ENCODE data around the gene ZGPAT. TPM values are rescaled to one million over a fixed set of nuclear protein-coding genes. Genes with fewer than 3 reads are reported as not detected.
A peak's percentile ranks its signal among the peaks of the same experiment; 100 is the strongest.

The ZGPAT gene
- total and polyA plus RNA-seq, 9 of the 15 experiments (the other 6 are each of a cell fraction or from before 2014, with no cell fraction given): 0.14 to 26.6 (median 7.4) TPM

- no peak for TF ChIP-seq RUNX1 (IDR thresholded peaks at IDR 0.05; ENCODE audit: low read depth)
- no peak for TF ChIP-seq ZNF316 (IDR thresholded peaks at IDR 0.05)
- TF ChIP-seq GATAD2B (IDR thresholded peaks at IDR 0.05; ENCODE audit: borderline replicate concordance): no peak
- TF ChIP-seq PCBP2 (IDR thresholded peaks at IDR 0.05; ENCODE audit: low read depth, low read length, poor library complexity, severe bottlenecking): no peak
- TF ChIP-seq, protein P1, sequence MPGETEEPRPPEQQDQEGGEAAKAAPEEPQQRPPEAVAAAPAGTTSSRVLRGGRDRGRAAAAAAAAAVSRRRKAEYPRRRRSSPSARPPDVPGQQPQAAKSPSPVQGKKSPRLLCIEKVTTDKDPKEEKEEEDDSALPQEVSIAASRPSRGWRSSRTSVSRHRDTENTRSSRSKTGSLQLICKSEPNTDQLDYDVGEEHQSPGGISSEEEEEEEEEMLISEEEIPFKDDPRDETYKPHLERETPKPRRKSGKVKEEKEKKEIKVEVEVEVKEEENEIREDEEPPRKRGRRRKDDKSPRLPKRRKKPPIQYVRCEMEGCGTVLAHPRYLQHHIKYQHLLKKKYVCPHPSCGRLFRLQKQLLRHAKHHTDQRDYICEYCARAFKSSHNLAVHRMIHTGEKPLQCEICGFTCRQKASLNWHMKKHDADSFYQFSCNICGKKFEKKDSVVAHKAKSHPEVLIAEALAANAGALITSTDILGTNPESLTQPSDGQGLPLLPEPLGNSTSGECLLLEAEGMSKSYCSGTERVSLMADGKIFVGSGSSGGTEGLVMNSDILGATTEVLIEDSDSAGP (CRISPR knock-in tag; IDR thresholded peaks at IDR 0.05): no peak
- no peak for TF ChIP-seq RHOXF2B (CRISPR knock-in tag; conservative IDR thresholded peaks at IDR 0.05)
- no peak for TF ChIP-seq PKNOX1 (IDR thresholded peaks at IDR 0.05)
Observed at GRCh38 chr20:63678071-63678470, 29.8 kb upstream of the ZGPAT start (continued).

- 83% methylated on average over 25 of the region's 38 CpGs for WGBS (ENCODE audit: insufficient coverage, low coverage, missing lambda C conversion rate)
- ChIA-PET CTCF (ENCODE audit: low intra/inter-chr PET ratio) (no interaction called here), POLR2A (interaction anchor here (0.6 kb wide), 1 partner anchor 576 kb away, joined by 4 read pairs; no protein-coding TSS in a partner anchor)
- H3K9me3 ChIP-seq (replicated peaks; ENCODE audit: control insufficient read depth, insufficient read depth, low read depth, low read length): no peaks in the 10 kb centered on the region
- H3K4me2 ChIP-seq (ENCODE audit: insufficient read depth, low read length): no peak overlapping the region
- H3K4me1 ChIP-seq (replicated peaks in 1 of 2; ENCODE audit: control insufficient read depth in 2 of 2, insufficient read depth in 2 of 2, low read length in 2 of 2): peaks cover 0 to 31% of the 10 kb centered on the region in 2 experiments; a peak in 2 of 5 replicates
- H4K20me1 ChIP-seq (replicated peaks; ENCODE audit: control insufficient read depth, insufficient read depth, low read length): no peaks in the 10 kb centered on the region
- in situ Hi-C loops (cut with MboI) (no loop called here), intact Hi-C loops (cut with micrococcal nuclease) (no loop called here)
- H3K9ac ChIP-seq (ENCODE audit: insufficient read depth in 1 of 2, low read depth in 2 of 2, low read length in 2 of 2): peak overlapping the region in 1 of 2 experiments; percentile 35; a peak in 1 of 4 replicates
- H3K9me1 ChIP-seq (ENCODE audit: control insufficient read depth, insufficient read depth, low read length): no peaks in the 10 kb centered on the region
- ATAC-seq (no peak), FAIRE-seq (no peak), DNase-seq (ENCODE audit: extremely low read depth in 1 of 4, low spot score in 3 of 4) (no peak)
- no TSS peak for BruUV-seq (replicated peaks)
- no peaks in the 10 kb centered on the region for H3K27me3 ChIP-seq (ENCODE audit: control insufficient read depth in 2 of 2, insufficient read depth in 2 of 2, low read length in 2 of 2)
- no peaks in the 10 kb centered on the region for H3K79me2 ChIP-seq (ENCODE audit: control insufficient read depth, insufficient read depth, low read length)
- peaks cover 81% of the 10 kb centered on the region; the same call in 2 of the 3 replicates for H3K36me3 ChIP-seq (ENCODE audit: control insufficient read depth, insufficient read depth, low read length)
- no peak overlapping the region for H3K27ac ChIP-seq (ENCODE audit: extremely low read depth, low read depth, low read length)
- H2AFZ ChIP-seq (ENCODE audit: low read depth, low read length): no peak overlapping the region
- H3K4me3 ChIP-seq: no peak overlapping the region
- TF ChIP-seq RBM22 (IDR thresholded peaks at IDR 0.05; ENCODE audit: low read depth, low read length, poor library complexity, severe bottlenecking) (peak; percentile 24), TEAD4 (IDR thresholded peaks at IDR 0.05; ENCODE audit: low read length) (peak; percentile 29; the same call in 1 of the 2 replicates), TEAD4 (CRISPR knock-in tag; IDR thresholded peaks at IDR 0.05; ENCODE audit: borderline replicate concordance) (no peak), ZBTB7A (IDR thresholded peaks at IDR 0.05; ENCODE audit: borderline replicate concordance, control insufficient read depth, low read depth, low read length) (no peak), LEF1 (IDR thresholded peaks at IDR 0.05) (no peak), ARID1B (IDR thresholded peaks at IDR 0.05) (no peak), POLR2G (IDR thresholded peaks at IDR 0.05; ENCODE audit: low read depth, low read length) (peak; percentile 55), EGR1 (conservative IDR thresholded peaks at IDR 0.05) (peak; percentile 74)
- TF ChIP-seq, protein P2, sequence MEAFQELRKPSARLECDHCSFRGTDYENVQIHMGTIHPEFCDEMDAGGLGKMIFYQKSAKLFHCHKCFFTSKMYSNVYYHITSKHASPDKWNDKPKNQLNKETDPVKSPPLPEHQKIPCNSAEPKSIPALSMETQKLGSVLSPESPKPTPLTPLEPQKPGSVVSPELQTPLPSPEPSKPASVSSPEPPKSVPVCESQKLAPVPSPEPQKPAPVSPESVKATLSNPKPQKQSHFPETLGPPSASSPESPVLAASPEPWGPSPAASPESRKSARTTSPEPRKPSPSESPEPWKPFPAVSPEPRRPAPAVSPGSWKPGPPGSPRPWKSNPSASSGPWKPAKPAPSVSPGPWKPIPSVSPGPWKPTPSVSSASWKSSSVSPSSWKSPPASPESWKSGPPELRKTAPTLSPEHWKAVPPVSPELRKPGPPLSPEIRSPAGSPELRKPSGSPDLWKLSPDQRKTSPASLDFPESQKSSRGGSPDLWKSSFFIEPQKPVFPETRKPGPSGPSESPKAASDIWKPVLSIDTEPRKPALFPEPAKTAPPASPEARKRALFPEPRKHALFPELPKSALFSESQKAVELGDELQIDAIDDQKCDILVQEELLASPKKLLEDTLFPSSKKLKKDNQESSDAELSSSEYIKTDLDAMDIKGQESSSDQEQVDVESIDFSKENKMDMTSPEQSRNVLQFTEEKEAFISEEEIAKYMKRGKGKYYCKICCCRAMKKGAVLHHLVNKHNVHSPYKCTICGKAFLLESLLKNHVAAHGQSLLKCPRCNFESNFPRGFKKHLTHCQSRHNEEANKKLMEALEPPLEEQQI (IDR thresholded peaks at IDR 0.05): no peak
Observed at GRCh38 chr20:63678667-63679465, 29.0 kb upstream of the ZGPAT start.
